ENCODE measurements around the gene SLC6A5. TPM values are rescaled to one million over a fixed set of nuclear protein-coding genes. Genes with fewer than 3 reads are reported as not detected.

The SLC6A5 gene
- total RNA-seq, 6 experiments from 2014 or later, result not detected

GRCh38 chr11:20647976-20648565 is 48.7 kb downstream of the SLC6A5 start:
- no peak overlapping the region for H3K4me3 Mint-ChIP-seq
- H3K9me3 Mint-ChIP-seq, result no peaks in the 10 kb centered on the region
- no peak overlapping the region for H3K27ac Mint-ChIP-seq
- H3K27me3 Mint-ChIP-seq (ENCODE audit: insufficient read depth), result no peaks in the 10 kb centered on the region; the same call in 1 of the 2 replicates
- DNase-seq, result peak; percentile 33
- TF ChIP-seq, protein P1, sequence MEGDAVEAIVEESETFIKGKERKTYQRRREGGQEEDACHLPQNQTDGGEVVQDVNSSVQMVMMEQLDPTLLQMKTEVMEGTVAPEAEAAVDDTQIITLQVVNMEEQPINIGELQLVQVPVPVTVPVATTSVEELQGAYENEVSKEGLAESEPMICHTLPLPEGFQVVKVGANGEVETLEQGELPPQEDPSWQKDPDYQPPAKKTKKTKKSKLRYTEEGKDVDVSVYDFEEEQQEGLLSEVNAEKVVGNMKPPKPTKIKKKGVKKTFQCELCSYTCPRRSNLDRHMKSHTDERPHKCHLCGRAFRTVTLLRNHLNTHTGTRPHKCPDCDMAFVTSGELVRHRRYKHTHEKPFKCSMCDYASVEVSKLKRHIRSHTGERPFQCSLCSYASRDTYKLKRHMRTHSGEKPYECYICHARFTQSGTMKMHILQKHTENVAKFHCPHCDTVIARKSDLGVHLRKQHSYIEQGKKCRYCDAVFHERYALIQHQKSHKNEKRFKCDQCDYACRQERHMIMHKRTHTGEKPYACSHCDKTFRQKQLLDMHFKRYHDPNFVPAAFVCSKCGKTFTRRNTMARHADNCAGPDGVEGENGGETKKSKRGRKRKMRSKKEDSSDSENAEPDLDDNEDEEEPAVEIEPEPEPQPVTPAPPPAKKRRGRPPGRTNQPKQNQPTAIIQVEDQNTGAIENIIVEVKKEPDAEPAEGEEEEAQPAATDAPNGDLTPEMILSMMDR (IDR thresholded peaks at IDR 0.05), result peak; percentile 94
- no peaks in the 10 kb centered on the region for H3K4me1 Mint-ChIP-seq (ENCODE audit: low read depth)
- no peaks in the 10 kb centered on the region for H3K36me3 Mint-ChIP-seq (ENCODE audit: low read depth)

DNA sequence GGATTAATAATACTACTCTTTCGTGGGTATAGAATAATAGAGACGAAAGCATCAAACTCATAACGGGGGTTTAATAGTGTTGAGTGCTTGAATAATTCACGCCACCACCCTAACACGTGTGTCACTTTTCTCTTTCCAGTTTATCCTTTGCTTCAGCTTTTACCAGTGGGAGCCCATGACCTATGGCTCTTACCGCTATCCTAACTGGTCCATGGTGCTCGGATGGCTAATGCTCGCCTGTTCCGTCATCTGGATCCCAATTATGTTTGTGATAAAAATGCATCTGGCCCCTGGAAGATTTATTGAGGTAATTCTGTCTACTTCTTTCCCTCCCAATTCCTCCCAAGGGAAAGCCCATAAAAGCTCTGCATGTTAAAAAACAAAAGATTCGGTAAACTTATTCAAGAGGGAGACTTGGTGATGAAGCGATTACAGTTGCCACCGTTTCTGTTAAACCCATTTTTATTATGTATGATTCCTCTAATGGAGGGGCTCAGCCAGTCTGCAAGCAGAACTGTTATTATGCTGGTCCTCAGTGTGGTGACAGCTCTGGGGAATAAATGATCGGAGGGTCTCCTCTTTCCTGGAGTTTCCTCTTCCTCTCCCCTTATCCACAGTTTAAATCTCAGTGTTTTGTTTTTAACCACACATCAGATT is 52.9 kb downstream of the SLC6A5 start:
- no peaks in the 10 kb centered on the region for H3K4me1 Mint-ChIP-seq (ENCODE audit: low read depth)
- DNase-seq, result no peak
- no peak overlapping the region for H3K4me3 Mint-ChIP-seq

GRCh38 chr11:20654038-20654437 is 54.6 kb downstream of the SLC6A5 start:
- H3K4me1 Mint-ChIP-seq (ENCODE audit: low read depth), result no peaks in the 10 kb centered on the region
- H3K27me3 Mint-ChIP-seq (ENCODE audit: insufficient read depth), result peaks cover 2% of the 10 kb centered on the region; the same call in 1 of the 2 replicates
- H3K4me3 Mint-ChIP-seq, result no peak overlapping the region
- no peaks in the 10 kb centered on the region for H3K36me3 Mint-ChIP-seq (ENCODE audit: low read depth)
- H3K27ac Mint-ChIP-seq, result no peak overlapping the region
- no peak for DNase-seq
- H3K9me3 Mint-ChIP-seq, result no peaks in the 10 kb centered on the region
- TF ChIP-seq, protein P1 (IDR thresholded peaks at IDR 0.05), result no peak

More for the DNA sequence above, 52.9 kb downstream of the SLC6A5 start:
- Mint-ChIP-seq H3K9me3 (no peaks in the 10 kb centered on the region), H3K27me3 (ENCODE audit: insufficient read depth) (peaks cover 2% of the 10 kb centered on the region; the same call in 1 of the 2 replicates), H3K36me3 (ENCODE audit: low read depth) (no peaks in the 10 kb centered on the region), H3K27ac (no peak overlapping the region)
- TF ChIP-seq, protein P1 (IDR thresholded peaks at IDR 0.05), result no peak

DNA sequence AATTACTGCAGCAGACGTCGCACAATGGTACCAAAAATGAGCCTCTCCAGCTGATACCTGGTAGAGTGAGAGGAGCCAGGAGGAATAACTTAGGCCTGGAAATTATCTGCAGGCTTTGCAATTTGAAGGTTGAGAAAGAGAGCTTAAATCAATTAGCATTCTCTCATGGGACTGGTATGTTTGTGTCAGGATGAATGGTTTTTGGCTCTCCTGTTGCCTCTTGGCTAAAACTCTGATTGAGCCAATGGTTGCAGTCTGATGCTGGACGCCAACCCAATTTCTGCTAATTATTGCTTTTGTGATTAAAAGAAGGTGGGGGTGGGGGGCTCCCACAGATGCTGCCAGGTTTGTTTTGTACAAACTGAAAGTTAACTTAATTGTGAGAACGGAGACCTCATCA is 57.5 kb downstream of the SLC6A5 start:
- Mint-ChIP-seq H3K9me3 (no peaks in the 10 kb centered on the region), H3K27ac (no peak overlapping the region), H3K4me1 (ENCODE audit: low read depth) (no peaks in the 10 kb centered on the region), H3K4me3 (no peak overlapping the region), H3K27me3 (ENCODE audit: insufficient read depth) (peaks cover 2% of the 10 kb centered on the region; the same call in 1 of the 2 replicates), H3K36me3 (ENCODE audit: low read depth) (no peaks in the 10 kb centered on the region)
- TF ChIP-seq, protein P1 (IDR thresholded peaks at IDR 0.05), result no peak
- DNase-seq, result no peak

GRCh38 chr11:20658135-20658534 is 58.7 kb downstream of the SLC6A5 start:
- no peaks in the 10 kb centered on the region for H3K36me3 Mint-ChIP-seq (ENCODE audit: low read depth)
- H3K4me3 Mint-ChIP-seq, result no peak overlapping the region
- H3K4me1 Mint-ChIP-seq (ENCODE audit: low read depth), result no peaks in the 10 kb centered on the region
- H3K27me3 Mint-ChIP-seq (ENCODE audit: insufficient read depth), result peaks cover 2% of the 10 kb centered on the region; the same call in 1 of the 2 replicates
- H3K9me3 Mint-ChIP-seq, result no peaks in the 10 kb centered on the region
- no peak for DNase-seq
- TF ChIP-seq, protein P1 (IDR thresholded peaks at IDR 0.05), result no peak
- H3K27ac Mint-ChIP-seq, result no peak overlapping the region
